H9 (cell line): ENCODE data around the gene WDR59. TPM values are rescaled to one million over a fixed set of nuclear protein-coding genes. Genes with fewer than 3 reads are reported as not detected.

Experiments used
- DNase-seq: peaks from one replicate; pipeline ENCODE4 v3.0.0-alpha.2; 2017
- H2AFZ ChIP-seq: one replicate; pipeline ENCODE4 v1.6.1; 2013; ENCODE audit warnings: mild to moderate bottlenecking, low read length, control low read depth, moderate library complexity
- H2AK5ac ChIP-seq: 2 replicates; pipeline ENCODE4 v1.6.1; 2013; ENCODE audit warnings: low read length, control low read depth, mixed read lengths; ENCODE audit not compliant: insufficient read length
- H2BK120ac ChIP-seq: one replicate; pipeline ENCODE4 v1.6.1; 2013; ENCODE audit warnings: low read depth, mild to moderate bottlenecking, low read length, control low read depth, inconsistent platforms; ENCODE audit not compliant: poor library complexity, severe bottlenecking
- H2BK12ac ChIP-seq: 2 replicates; pipeline ENCODE4 v1.6.1; 2013; ENCODE audit warnings: low read length, control low read depth, mixed read lengths, low read depth; ENCODE audit not compliant: insufficient read length
- H2BK15ac ChIP-seq: 2 replicates; pipeline ENCODE4 v1.6.1; 2013; ENCODE audit warnings: low read depth, low read length, control low read depth
- H2BK20ac ChIP-seq: one replicate; pipeline ENCODE4 v1.6.1; 2013; ENCODE audit warnings: low read depth, mild to moderate bottlenecking, low read length, control low read depth, inconsistent platforms; ENCODE audit not compliant: poor library complexity, severe bottlenecking
- H2BK5ac ChIP-seq: 2 replicates; pipeline ENCODE4 v1.6.1; 2013; ENCODE audit warnings: low read length, control low read depth, mixed read lengths; ENCODE audit not compliant: insufficient read length
- H3K14ac ChIP-seq: 2 replicates; pipeline ENCODE4 v1.6.1; 2013; ENCODE audit warnings: low read length, control low read depth; ENCODE audit not compliant: insufficient read depth
- H3K18ac ChIP-seq: 2 replicates; pipeline ENCODE4 v1.6.1; 2013; ENCODE audit warnings: low read depth, mild to moderate bottlenecking, mixed read lengths, low read length, control low read depth; ENCODE audit not compliant: insufficient read length
- H3K23ac ChIP-seq: 2 replicates; pipeline ENCODE4 v1.6.1; 2013; ENCODE audit warnings: low read length, control low read depth, mixed read lengths, low read depth; ENCODE audit not compliant: insufficient read length
- H3K23me2 ChIP-seq: 2 replicates; pipeline ENCODE4 v1.6.1; 2013; ENCODE audit warnings: low read depth, mild to moderate bottlenecking, mixed read lengths, low read length, control low read depth; ENCODE audit not compliant: insufficient read length, poor library complexity, severe bottlenecking
- H3K27ac ChIP-seq: 2 replicates; pipeline ENCODE4 v1.5.1; 2013; ENCODE audit warnings: low read length, control low read depth, mixed read lengths, low read depth; ENCODE audit not compliant: insufficient read length
- H3K27me3 ChIP-seq: 2 replicates; pipeline ENCODE4 v1.6.1; 2013; ENCODE audit warnings: low read length, control low read depth, inconsistent platforms; ENCODE audit not compliant: insufficient read depth
- H3K4ac ChIP-seq: 2 replicates; pipeline ENCODE4 v1.6.1; 2013; ENCODE audit warnings: low read depth, mild to moderate bottlenecking, control low read depth, inconsistent platforms, low read length, moderate library complexity
- H3K4me1 ChIP-seq: 2 replicates; pipeline ENCODE4 v1.6.1; 2013; ENCODE audit warnings: low read length, control low read depth, inconsistent platforms; ENCODE audit not compliant: insufficient read depth
- H3K4me2 ChIP-seq: 2 replicates; pipeline ENCODE4 v1.6.1; 2013; ENCODE audit warnings: low read length, control low read depth, mixed read lengths; ENCODE audit not compliant: insufficient read length, insufficient read depth
- H3K56ac ChIP-seq: 2 replicates; pipeline ENCODE4 v1.6.1; 2013; ENCODE audit warnings: low read depth, mild to moderate bottlenecking, mixed read lengths, low read length, control low read depth; ENCODE audit not compliant: insufficient read length
- H3K79me1 ChIP-seq: 2 replicates; pipeline ENCODE4 v1.6.1; 2013; ENCODE audit warnings: low read depth, mild to moderate bottlenecking, moderate library complexity, low read length, control low read depth, inconsistent platforms; ENCODE audit not compliant: insufficient read depth, poor library complexity, severe bottlenecking
- H3K79me2 ChIP-seq: 2 replicates; pipeline ENCODE4 v1.6.1; 2013; ENCODE audit warnings: low read length, control low read depth, inconsistent platforms; ENCODE audit not compliant: insufficient read depth
- H3K9ac ChIP-seq: 2 replicates; pipeline ENCODE4 v1.6.1; 2013; ENCODE audit warnings: low read length, control low read depth, mixed read lengths; ENCODE audit not compliant: insufficient read length; ENCODE audit errors: extremely low read depth
- H3K9me3 ChIP-seq: one replicate; pipeline ENCODE4 v1.6.1; 2013; ENCODE audit warnings: low read depth, low read length, inconsistent platforms; ENCODE audit not compliant: control insufficient read depth
- H3T11ph ChIP-seq: one replicate; pipeline ENCODE4 v1.6.1; 2013; ENCODE audit warnings: mild to moderate bottlenecking, low read length, control low read depth, inconsistent platforms
- H4K20me1 ChIP-seq: one replicate; pipeline ENCODE4 v1.6.1; 2013; ENCODE audit not compliant: control insufficient read depth, insufficient read length, insufficient read depth
- H4K5ac ChIP-seq: 2 replicates; pipeline ENCODE4 v1.6.1; 2013; ENCODE audit warnings: low read depth, mild to moderate bottlenecking, mixed read lengths, low read length, control low read depth; ENCODE audit not compliant: insufficient read length
- H4K8ac ChIP-seq: replicated peaks from 2 replicates; pipeline ENCODE4 v1.6.1; 2013; ENCODE audit warnings: low read length, control low read depth, mixed read lengths, low read depth; ENCODE audit not compliant: insufficient read length
- H4K91ac ChIP-seq: 2 replicates; pipeline ENCODE4 v1.6.1; 2013; ENCODE audit warnings: low read depth, mild to moderate bottlenecking, moderate library complexity, mixed read lengths, low read length, control low read depth; ENCODE audit not compliant: insufficient read length
- H3K27ac Mint-ChIP-seq, 3 experiments: 2 replicates in 2 of 3; 3 replicates in 1 of 3; pipeline ENCODE4 v1.8.0; 2020 to 2021; ENCODE audit warnings: mixed read lengths in 3 of 3, mild to moderate bottlenecking in 1 of 3, moderate library complexity in 1 of 3
- H3K27me3 Mint-ChIP-seq: 2 replicates; pipeline ENCODE4 v1.8.0; 2021; ENCODE audit warnings: low read depth, mild to moderate bottlenecking, moderate library complexity, mixed read lengths
- H3K36me3 Mint-ChIP-seq, 3 experiments: 2 replicates in 2 of 3; 3 replicates in 1 of 3; pipeline ENCODE4 v1.8.0; 2020 to 2021; ENCODE audit warnings: low read depth in 3 of 3, mixed read lengths in 3 of 3; ENCODE audit not compliant: insufficient read depth in 1 of 3
- H3K4me1 Mint-ChIP-seq, 2 experiments: 2 replicates each; pipeline ENCODE4 v1.8.0; 2020; ENCODE audit warnings: mixed read lengths in 2 of 2
- H3K4me3 Mint-ChIP-seq, 2 experiments: 2 replicates in 1 of 2; 3 replicates in 1 of 2; pipeline ENCODE4 v1.8.0; 2020 to 2021; ENCODE audit warnings: mild to moderate bottlenecking in 2 of 2, mixed read lengths in 2 of 2, moderate library complexity in 1 of 2
- H3K9me3 Mint-ChIP-seq, 2 experiments: 2 replicates in 1 of 2; 3 replicates in 1 of 2; pipeline ENCODE4 v1.8.0; 2020; ENCODE audit warnings: mild to moderate bottlenecking in 2 of 2, mixed read lengths in 2 of 2, moderate library complexity in 1 of 2
- WGBS: extraction: QIAGEN DNeasy Blood & Tissue Kit; methylation state at CpG from one replicate; pipeline ENCODE4 v1.1.7; 2013; ENCODE audit warnings: missing lambda C conversion rate, low lambda C conversion rate, mixed read lengths; ENCODE audit not compliant: insufficient read length; ENCODE audit errors: extremely low coverage; 5-methylcytosine and 5-hydroxymethylcytosine counted together
- total RNA-seq: library from RNA; stranded (reverse); gene quantifications from 2 replicates; pipeline ENCODE4 v1.2.1, GENCODE V29; 2021
- TF ChIP-seq, protein P1 (sequence below): fragments of 200-600 bp; sonication (generic); conservative IDR thresholded peaks from 3 replicates; pipeline ENCODE4 v1.8.0; 2021; ENCODE audit warnings: antibody characterized with exemption, mild to moderate bottlenecking

The WDR59 gene
- total RNA-seq, 1 experiment from 2014 or later = 97.5 TPM

DNA sequence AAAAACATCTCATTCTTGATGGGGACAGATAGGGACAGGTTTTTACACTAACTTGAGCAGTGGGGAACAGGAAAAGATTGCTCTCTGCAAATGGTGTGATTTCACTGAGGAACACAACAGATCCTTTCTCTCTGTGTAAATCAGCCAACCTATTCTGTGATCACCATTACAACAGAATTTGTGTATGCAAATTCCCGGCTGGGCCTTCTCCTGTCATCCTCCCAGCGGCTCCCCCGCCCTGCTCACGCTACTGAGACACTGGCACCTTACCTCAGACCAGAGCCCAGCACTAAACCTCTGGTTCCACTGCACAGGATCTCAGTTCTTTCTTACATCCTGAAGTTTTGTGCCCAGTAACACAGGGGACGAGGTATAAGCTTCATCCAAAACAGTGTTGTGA is 113.3 kb downstream of the WDR59 start:
- no CpG with 5 or more reads among the region's 5 CpGs for WGBS
- Histone ChIP-seq H3K56ac (no peak overlapping the region), H2BK5ac (no peak overlapping the region), H3K18ac (no peak overlapping the region), H2BK15ac (no peak overlapping the region), H3K9me3 (no peaks in the 10 kb centered on the region), H3K4me2 (no peak overlapping the region), H2AFZ (no peak overlapping the region), H2BK120ac (no peak overlapping the region), H3T11ph (no peak overlapping the region), H3K23ac (no peak overlapping the region), H3K79me2 (no peaks in the 10 kb centered on the region), H2AK5ac (no peak overlapping the region), H2BK20ac (no peak overlapping the region), H3K23me2 (no peaks in the 10 kb centered on the region), H4K91ac (no peak overlapping the region), H3K4me1 (peaks cover 2% of the 10 kb centered on the region; the same call in 1 of the 2 replicates), H2BK12ac (no peak overlapping the region), H3K4ac (no peak overlapping the region), H4K20me1 (no peaks in the 10 kb centered on the region), H3K27ac (peak overlapping the region; percentile 26), H4K5ac (no peak overlapping the region), H3K27me3 (no peaks in the 10 kb centered on the region), H3K9ac (no peak overlapping the region), H4K8ac (no peak overlapping the region), H3K79me1 (no peaks in the 10 kb centered on the region), H3K14ac (no peak overlapping the region)
- no peaks in the 10 kb centered on the region for H3K9me3 Mint-ChIP-seq
- H3K27me3 Mint-ChIP-seq = no peaks in the 10 kb centered on the region
- TF ChIP-seq, protein P1, sequence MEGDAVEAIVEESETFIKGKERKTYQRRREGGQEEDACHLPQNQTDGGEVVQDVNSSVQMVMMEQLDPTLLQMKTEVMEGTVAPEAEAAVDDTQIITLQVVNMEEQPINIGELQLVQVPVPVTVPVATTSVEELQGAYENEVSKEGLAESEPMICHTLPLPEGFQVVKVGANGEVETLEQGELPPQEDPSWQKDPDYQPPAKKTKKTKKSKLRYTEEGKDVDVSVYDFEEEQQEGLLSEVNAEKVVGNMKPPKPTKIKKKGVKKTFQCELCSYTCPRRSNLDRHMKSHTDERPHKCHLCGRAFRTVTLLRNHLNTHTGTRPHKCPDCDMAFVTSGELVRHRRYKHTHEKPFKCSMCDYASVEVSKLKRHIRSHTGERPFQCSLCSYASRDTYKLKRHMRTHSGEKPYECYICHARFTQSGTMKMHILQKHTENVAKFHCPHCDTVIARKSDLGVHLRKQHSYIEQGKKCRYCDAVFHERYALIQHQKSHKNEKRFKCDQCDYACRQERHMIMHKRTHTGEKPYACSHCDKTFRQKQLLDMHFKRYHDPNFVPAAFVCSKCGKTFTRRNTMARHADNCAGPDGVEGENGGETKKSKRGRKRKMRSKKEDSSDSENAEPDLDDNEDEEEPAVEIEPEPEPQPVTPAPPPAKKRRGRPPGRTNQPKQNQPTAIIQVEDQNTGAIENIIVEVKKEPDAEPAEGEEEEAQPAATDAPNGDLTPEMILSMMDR = no peak
- DNase-seq = peak; percentile 88
- peak overlapping the region; percentile 57 to 97 (median 81); a peak in 6 of 7 replicates for H3K27ac Mint-ChIP-seq
- peak overlapping the region in 1 of 2 experiments; percentile 13; a peak in 1 of 5 replicates for H3K4me3 Mint-ChIP-seq
- peaks cover 9 to 29% (median 24%) of the 10 kb centered on the region in 3 experiments for H3K36me3 Mint-ChIP-seq
- H3K4me1 Mint-ChIP-seq = peaks cover 52 to 60% of the 10 kb centered on the region in 2 experiments
